ENCODE data around the gene PPP2R3B. TPM values are rescaled to one million over a fixed set of nuclear protein-coding genes. Genes with fewer than 3 reads are reported as not detected.
"Not testable (repeated sequence)": the region's sequence is repeated elsewhere in the genome, so short reads cannot be mapped to it uniquely, and the experiment has no call there.

The PPP2R3B gene
- total RNA-seq, 2 experiments from 2014 or later: 40.3 to 40.7 TPM

DNA sequence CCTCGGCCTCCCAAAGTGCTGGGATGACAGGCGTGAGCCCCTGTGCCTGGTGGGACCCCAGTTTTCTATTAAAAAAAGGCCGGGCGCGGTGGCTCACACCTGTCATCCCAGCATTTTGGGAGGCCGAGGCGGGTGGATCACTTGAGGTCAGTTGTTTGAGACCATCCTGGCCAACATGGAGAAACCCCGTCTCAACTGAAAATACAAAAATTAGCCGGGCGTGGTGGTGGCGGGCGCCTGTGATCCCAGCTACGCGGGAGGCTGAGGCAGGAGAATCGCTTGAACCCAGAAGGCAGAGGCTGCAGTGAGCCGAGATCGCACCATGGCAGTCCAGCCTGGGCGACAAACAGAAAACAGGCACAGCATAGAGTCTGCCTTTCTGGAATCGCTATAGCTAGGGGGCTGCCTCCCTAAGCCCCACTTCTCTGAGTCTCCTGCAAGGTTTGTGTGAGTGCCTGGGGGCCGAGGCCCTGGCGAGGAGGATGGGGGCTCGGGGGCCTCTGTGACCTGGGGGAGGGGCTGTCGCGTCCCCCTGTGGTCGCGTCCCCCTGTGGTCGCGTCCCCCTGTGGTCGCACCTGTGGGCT, 56.5 kb downstream of the PPP2R3B start:
- H3K4me1 Mint-ChIP-seq; H3K9me3 Mint-ChIP-seq; DNase-seq; H3K4me3 Mint-ChIP-seq; H3K36me3 Mint-ChIP-seq; H3K27me3 Mint-ChIP-seq; POLR2A ChIA-PET; ATAC-seq (ENCODE audit: low read depth); H3K27ac Mint-ChIP-seq: not testable (repeated sequence)

DNA sequence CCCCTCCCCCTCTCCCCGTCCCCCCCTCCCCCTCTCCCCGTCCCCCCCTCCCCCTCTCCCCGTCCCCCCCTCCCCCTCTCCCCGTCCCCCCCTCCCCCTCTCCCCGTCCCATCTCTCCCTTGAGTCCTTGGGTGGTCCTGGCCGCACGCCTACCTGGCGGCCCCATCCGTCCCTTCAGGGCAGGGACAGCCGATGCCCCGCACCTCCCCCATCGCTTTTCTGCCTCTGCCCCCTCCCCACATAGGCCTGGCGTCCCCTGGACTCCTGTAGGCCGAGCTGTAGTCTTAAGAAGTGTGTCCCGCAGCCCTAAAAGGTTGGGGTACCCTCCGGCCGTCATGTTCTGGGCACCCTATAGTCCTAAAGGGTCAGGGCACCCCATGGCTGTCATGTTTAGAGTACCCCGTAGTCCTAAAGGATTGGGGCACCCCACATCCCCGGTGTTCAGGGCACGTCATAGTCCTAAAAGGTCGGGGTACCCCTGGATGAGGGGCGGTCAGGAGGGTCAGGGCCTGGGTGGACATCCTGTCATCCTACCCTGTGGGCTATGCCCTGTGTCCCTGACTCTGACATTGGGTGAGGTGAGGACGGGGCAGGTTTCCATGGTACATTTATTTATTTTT, 57.3 kb downstream of the PPP2R3B start:
- POLR2A ChIA-PET: no interaction called here
- Mint-ChIP-seq H3K9me3 (no peaks in the 10 kb centered on the region), H3K27ac (peak overlapping the region; percentile 45), H3K4me3 (no peak overlapping the region), H3K36me3 (no peaks in the 10 kb centered on the region), H3K27me3 (no peaks in the 10 kb centered on the region), H3K4me1 (peaks cover 4% of the 10 kb centered on the region)
- DNase-seq (no peak), ATAC-seq (ENCODE audit: low read depth) (no peak)

DNA sequence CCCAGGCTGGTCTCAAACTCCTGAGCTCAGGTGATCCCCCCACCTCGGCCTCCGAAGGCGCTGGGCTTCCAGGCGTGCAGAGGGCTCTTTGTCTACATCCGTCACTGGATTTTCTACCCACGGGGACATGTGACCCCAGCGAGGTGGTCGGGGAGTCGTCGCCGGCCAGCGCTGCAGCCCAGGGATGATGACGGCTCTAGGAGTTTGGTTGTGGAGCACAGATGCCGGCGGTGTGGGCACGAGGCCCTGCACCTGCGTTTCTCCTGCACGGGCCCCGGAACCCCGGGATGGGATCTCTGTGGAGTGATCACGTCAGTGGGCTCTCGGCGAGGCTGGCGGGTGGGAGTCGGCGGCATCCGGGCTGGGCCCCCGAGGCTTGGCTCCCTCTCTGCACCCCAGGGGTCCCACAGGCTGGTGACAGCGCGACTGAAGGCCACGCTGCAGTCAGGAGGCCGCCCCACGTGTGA, 59.0 kb downstream of the PPP2R3B start:
- no peak overlapping the region for H3K27ac Mint-ChIP-seq
- no peaks in the 10 kb centered on the region for H3K27me3 Mint-ChIP-seq
- H3K4me1 Mint-ChIP-seq: peaks cover 14% of the 10 kb centered on the region
- H3K4me3 Mint-ChIP-seq: no peak overlapping the region
- DNase-seq (no peak), ATAC-seq (ENCODE audit: low read depth) (no peak)
- H3K9me3 Mint-ChIP-seq: no peaks in the 10 kb centered on the region
- POLR2A ChIA-PET: no interaction called here
- H3K36me3 Mint-ChIP-seq: no peaks in the 10 kb centered on the region

DNA sequence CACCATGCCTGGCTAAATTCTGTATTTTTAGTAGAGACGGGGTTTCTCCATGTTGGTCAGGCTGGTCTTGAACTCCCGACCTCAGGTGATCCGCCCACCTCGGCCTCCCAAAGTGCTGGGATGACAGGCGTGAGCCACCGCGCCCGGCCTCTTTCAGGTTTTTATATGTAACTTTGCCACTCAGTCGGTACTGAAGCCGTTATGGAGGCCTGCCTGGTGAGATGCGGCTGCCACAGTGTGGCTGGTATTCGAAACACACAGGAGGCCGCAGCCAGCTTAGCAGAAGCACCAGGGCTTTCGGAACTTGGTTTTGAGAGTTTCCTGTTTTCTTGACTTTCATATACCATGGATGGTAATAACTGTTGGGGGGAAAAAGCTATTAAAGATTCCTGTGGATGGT, 62.0 kb downstream of the PPP2R3B start:
- peak overlapping the region; percentile 75 for H3K27ac Mint-ChIP-seq

DNA sequence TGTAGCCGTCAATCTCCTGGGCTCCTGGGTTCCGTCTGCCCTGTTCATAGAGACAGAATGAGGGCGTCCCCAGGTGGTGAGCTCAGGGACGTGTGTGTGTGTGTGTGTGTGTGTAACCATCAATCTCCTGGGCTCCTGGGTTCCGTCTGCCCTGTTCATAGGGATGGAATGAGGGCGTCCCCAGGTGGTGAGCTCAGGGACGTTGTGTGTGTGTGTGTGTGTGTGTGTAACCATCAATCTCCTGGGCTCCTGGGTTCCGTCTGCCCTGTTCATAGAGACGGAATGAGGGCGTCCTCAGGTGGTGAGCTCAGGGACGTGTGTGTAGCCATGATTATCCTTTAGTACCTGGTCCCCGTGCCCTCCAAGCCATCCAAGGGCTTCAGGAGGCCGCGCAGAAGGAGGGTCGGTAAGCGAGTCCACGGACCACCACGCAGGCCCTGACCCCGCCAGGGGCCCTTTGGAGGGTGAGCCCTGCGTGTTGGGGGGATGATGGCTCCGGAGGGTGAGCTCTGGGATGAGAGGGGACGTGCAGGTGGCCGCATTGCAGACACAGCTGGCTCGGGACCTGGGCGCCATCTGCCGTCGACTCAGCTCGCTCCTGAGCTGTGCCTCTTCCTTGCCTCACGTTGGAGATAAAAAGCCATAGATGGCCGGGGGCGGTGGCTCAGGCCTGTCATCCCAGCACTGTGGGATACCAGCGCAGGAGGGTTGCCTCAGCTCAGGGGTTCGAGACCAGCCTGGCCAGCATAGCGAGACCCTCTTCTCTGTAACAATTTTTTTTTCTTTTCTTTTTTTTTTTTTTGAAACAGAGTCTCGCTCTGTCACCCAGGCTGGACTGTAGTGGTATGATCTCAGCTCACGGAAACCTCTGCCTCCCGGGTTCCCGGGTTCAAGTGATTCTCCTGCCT, 62.7 kb downstream of the PPP2R3B start:
- Mint-ChIP-seq H3K27me3 (no peaks in the 10 kb centered on the region), H3K4me1 (peaks cover 21% of the 10 kb centered on the region), H3K9me3 (no peaks in the 10 kb centered on the region), H3K36me3 (no peaks in the 10 kb centered on the region), H3K27ac (peak overlapping the region; percentile 75), H3K4me3 (peak overlapping the region; percentile 67)
- DNase-seq (peak; percentile 69), ATAC-seq (ENCODE audit: low read depth) (peak; percentile 29)
- POLR2A ChIA-PET: no interaction called here

More for the DNA sequence above, 62.0 kb downstream of the PPP2R3B start:
- H3K36me3 Mint-ChIP-seq, H3K9me3 Mint-ChIP-seq, DNase-seq, H3K27me3 Mint-ChIP-seq, POLR2A ChIA-PET: not testable (repeated sequence)
- ATAC-seq (ENCODE audit: low read depth): peak; percentile 40
- Mint-ChIP-seq H3K4me1 (peaks cover 21% of the 10 kb centered on the region), H3K4me3 (peak overlapping the region; percentile 60)

DNA sequence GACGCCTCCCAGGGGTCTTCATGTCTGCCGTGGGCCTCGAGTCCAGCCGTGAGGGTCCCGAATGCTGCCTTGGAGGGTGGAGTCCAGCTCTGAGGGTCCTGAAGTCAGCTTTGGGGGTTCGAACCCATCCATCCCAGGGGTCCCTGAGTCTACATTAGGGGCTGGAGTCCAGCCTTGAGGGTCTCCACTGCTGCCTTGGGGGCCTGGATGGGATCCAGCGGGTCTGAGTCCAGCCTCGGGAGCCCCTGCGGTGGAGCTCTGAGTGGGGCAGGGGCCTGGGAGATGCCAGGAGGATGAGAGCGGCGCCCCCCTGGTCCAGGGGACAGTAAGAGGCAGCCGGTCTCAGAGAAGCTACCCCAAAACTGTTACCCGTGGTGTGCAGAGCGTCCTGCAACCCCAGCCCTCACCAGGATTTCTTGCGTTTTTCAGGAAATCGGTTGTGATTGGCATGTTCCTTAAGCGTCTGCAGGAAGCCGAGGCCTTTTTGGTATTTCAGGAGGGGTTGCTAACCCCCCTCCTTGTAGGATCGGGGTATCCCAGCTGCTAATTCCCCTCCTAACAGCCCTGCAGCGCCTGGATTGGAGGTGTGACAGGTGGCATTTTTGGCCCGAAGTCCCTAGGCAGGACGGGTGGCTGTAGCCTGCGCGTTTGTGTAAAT, 66.5 kb downstream of the PPP2R3B start:
- Mint-ChIP-seq H3K9me3 (no peaks in the 10 kb centered on the region), H3K4me1 (peaks cover 25% of the 10 kb centered on the region), H3K36me3 (peaks cover 4% of the 10 kb centered on the region), H3K4me3 (peak overlapping the region; percentile 89), H3K27me3 (no peaks in the 10 kb centered on the region), H3K27ac (peak overlapping the region; percentile 82)
- POLR2A ChIA-PET: no interaction called here
- ATAC-seq (ENCODE audit: low read depth) (no peak), DNase-seq (peak; percentile 49)

DNA sequence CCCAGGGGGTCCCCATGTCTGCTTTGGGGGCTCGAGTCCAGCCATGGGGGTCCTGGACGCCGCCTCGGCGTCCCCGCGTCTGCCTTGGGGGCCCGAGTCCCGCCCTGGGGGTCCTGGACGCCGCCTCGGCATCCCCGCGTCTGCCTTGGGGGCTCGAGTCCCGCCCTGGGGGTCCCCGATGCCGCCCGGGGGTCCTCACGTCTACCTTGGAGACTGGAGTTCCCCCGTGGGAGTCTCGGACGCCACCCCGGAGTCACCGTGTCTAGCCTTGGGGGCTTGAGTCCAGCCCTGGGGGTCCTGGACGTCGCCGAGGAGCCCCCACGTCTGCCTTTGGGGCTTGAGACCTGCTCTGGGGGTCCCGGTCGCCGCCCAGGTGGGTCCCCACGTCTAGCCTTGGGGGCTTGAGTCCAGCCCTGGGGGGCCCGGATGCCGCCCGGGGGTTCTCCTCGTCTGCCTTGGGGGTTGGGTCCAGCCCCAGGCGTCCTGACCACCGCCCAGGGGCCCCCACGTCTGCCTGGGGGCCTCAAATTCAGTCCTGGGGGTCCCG, 67.1 kb downstream of the PPP2R3B start:
- no peaks in the 10 kb centered on the region for H3K9me3 Mint-ChIP-seq

DNA sequence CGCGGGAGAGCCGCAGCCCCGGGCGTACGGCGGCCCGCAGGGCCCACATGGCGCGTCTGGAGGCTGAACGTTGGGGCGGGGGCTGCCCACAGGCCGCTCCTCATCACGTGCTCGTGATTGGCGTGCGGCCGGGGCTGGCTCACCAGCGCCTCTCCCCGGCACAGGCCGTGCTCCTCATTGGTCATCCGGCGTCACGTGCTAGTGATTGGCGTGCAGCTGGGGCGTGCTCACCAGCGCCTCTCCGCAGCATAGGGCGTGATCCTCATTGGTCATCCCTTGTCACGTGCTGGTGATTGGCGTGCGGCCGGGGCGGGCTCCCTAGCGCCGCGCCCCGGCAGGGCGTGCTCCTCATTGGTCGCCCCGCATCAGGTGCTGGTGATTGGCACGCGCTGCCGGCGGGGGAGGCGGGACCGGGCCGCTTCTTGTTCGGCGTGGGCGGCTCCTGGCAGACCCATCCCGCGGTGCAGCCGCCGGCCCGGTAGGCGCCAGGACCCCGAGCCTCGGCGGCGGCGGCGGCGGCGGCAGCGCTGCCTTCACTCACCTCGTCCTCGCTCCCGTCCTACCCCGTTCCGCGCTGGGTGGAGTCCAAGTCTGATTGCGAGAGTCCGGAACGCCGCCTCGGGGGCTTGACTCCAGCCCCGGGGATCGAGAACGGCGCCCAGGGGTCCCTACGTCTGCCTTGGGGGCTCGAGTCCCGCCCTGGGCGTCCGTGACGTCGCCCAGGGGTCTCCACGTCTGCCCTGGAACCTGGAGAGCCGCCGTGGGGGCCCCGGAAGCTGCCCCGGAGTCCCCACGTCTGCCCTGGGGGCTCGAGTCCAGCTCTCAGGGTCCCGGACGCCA, 67.7 kb downstream of the PPP2R3B start, which contains the start of gene GTPBP6:
Gene GTPBP6, minus strand, starts transcription at position 58 of the 840 bp plus-strand sequence. Its CDS starts 9 bp downstream, at position 49.
- Mint-ChIP-seq H3K9me3 (no peaks in the 10 kb centered on the region), H3K4me3 (peak within 1 kb of the TSS; percentile 89), H3K36me3 (peaks cover 4% of the 10 kb centered on the region), H3K4me1 (peaks cover 19% of the 10 kb centered on the region), H3K27ac (peak within 1 kb of the TSS; percentile 94), H3K27me3 (no peaks in the 10 kb centered on the region)
- ATAC-seq (ENCODE audit: low read depth) (peak; percentile 78), DNase-seq (peak; percentile 97)
- POLR2A ChIA-PET: no interaction called here

More for the DNA sequence above, 67.1 kb downstream of the PPP2R3B start:
- Mint-ChIP-seq H3K4me1 (peaks cover 22% of the 10 kb centered on the region), H3K4me3 (peak overlapping the region; percentile 89), H3K27ac (peak overlapping the region; percentile 82), H3K27me3 (no peaks in the 10 kb centered on the region), H3K36me3 (peaks cover 4% of the 10 kb centered on the region)
- ATAC-seq (ENCODE audit: low read depth): no peak
- POLR2A ChIA-PET: no interaction called here
- peak; percentile 62 for DNase-seq

DNA sequence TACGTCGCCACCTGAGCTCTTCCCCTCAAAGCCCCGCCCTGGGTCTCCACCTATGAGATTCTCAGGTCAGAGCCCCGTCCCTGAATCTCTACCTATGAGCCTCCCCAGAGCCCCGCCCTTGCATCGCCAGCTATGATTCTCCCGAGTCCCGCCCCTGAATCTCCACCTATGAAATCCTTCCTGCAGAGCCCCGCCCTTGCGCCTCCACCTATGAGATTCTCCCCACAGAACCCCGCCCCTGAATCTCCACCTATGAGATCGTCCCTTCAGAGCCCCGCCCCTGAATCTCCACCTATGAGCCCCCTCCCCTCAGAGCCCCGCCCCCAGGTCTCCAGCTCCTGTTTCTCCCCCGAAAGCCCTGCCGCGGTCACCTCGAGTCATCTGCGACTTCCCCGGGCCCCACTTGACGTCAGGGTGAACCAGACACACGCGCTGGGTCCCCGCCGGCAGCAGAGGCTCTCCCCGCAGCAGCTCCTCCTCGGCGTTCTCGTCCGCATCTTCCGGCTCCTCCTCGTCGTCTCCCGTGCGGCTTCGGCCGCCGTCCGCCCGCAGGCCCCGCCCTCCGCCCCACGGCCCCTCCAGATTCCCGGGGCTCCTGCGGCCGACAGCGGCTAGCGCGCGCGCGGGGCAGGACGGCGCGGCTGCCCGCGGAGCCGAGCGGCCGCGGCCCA, 68.5 kb downstream of the PPP2R3B start:
- H3K9me3 Mint-ChIP-seq: no peaks in the 10 kb centered on the region
- peaks cover 8% of the 10 kb centered on the region for H3K36me3 Mint-ChIP-seq
- peak overlapping the region; percentile 94 for H3K27ac Mint-ChIP-seq
- H3K4me1 Mint-ChIP-seq: peaks cover 16% of the 10 kb centered on the region
- POLR2A ChIA-PET: no interaction called here
- no peaks in the 10 kb centered on the region for H3K27me3 Mint-ChIP-seq
- H3K4me3 Mint-ChIP-seq: peak overlapping the region; percentile 84
- DNase-seq (peak; percentile 95), ATAC-seq (ENCODE audit: low read depth) (peak; percentile 66)

DNA sequence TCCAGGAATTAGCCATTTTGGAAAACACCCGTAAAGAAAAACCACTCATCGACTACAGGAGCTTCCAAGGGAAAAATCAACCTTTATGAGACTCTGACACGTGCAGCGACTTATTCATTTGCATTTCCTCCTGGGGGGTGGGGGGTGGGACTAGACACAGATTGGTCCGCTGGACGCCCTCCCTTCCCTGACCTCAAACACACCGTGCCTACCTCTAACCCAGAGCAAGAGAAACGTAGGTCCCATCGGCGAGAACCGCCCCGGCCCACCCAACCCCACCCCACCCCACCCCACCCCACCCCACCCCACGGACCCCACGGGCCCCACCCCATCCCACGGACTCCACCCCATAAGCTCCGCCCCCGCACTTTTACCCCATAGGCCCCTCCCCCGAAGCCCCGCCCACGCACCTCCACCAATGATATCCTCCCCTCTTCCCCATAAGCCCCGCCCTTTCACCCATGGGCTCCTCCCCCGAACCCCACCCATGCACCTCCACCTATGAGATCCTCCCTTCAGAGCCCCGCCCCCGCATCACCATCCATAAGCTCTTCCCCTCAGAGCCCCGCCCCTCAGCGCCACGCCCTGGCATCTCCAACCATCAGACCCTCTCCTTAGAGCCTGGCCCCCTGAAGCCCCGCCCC, 69.2 kb downstream of the PPP2R3B start:
- Mint-ChIP-seq H3K9me3 (no peaks in the 10 kb centered on the region), H3K27ac (peak overlapping the region; percentile 94), H3K4me3 (peak overlapping the region; percentile 84), H3K27me3 (no peaks in the 10 kb centered on the region), H3K36me3 (peaks cover 9% of the 10 kb centered on the region), H3K4me1 (peaks cover 11% of the 10 kb centered on the region)
- DNase-seq: no peak
- no peak for ATAC-seq (ENCODE audit: low read depth)
- POLR2A ChIA-PET: no interaction called here

DNA sequence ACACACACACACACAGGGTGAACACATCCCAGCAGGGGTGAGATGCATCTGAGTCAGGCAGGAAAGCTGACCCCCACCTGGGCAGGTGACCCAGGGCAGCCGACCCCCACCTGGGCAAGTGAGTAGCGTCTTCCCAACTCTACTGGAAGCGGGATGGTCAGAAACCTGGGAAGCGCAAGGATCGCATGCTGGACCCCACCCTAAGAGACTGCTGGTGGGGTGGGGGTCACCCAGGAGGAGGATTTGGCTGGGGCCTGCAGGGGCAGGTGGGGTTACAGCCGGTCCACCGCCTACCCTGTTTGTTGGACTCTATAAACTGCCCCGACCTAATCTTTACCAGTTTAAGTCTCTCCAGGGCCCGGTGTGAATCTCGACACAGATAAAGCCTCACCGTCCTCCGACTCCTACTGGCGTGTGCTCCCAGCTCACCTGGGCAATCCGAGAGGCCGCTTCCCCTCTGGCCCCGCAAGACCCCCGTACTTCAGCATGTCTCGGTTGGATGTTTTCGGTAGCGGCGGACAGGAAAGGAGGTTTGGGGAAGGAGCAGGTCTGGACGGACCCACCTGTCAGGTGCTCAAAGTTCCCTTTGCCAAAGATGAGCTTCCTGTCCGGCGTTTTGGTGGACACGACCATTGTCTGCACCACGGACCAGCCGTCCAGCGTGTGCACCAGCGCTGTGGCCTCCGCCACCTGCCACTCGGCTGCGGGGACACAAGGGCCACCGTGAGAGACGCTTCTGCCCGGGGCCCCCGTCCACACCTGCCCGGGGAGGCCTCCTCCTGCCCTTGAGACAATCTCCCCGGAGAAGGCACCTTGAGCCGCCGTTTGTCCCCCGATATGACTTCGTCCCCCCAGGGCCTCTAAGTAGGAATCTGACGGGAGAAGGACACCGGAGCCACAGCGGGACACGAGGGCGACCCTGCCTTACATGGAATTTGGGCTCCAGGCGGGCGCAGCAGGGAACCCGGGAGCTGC, 70.1 kb downstream of the PPP2R3B start:
- H3K4me3 Mint-ChIP-seq: peak overlapping the region; percentile 52
- H3K36me3 Mint-ChIP-seq: peaks cover 15% of the 10 kb centered on the region
- H3K9me3 Mint-ChIP-seq: no peaks in the 10 kb centered on the region
- peak overlapping the region; percentile 25 for H3K27ac Mint-ChIP-seq
- ATAC-seq (ENCODE audit: low read depth) (no peak), DNase-seq (no peak)
- peaks cover 14% of the 10 kb centered on the region for H3K4me1 Mint-ChIP-seq
- no peaks in the 10 kb centered on the region for H3K27me3 Mint-ChIP-seq
- POLR2A ChIA-PET: no interaction called here

Measured in activated naive CD8-positive, alpha-beta T cell treated with anti-CD3 and anti-CD28 coated beads, Interleukin-2, amount 10 ng/mL, durations not matched to agents 7 days and 5 days (primary cell).